T47D (cell line): ENCODE measurements around the gene AKT1.
A peak's percentile ranks its signal among the peaks of the same experiment; 100 is the strongest.

ENCODE experiments used
- DNase-seq, 2 experiments: peaks; one replicate each; pipeline versions ENCODE4 v3.0.0 to v3.0.0-alpha.2; 2011 to 2012; ENCODE audit warnings: low read depth in 1 of 2, low spot score in 1 of 2
- JUND ChIP-seq: IDR thresholded peaks from 2 replicates; pipeline ENCODE4 v1.6.1; 2012; ENCODE audit warnings: low read depth
- in situ Hi-C: cut with HindIII; loops from 2 replicates; pipeline ENCODE4 v1.10.0; 2016; ENCODE audit warnings: low sequenced_read_pairs, low pct_unique_long_range_greater_than_20kb

Gene AKT1

GRCh38 chr14:104768437-104769323 is 26.9 kb downstream of the AKT1 start:
- no peak for TF ChIP-seq JUND
- peak; percentile 84 to 90 for DNase-seq
- in situ Hi-C loops = no loop called here

- no peak for TF ChIP-seq JUND
- DNase-seq = no peak
- in situ Hi-C loops = no loop called here
These were observed 28.0 kb downstream of the AKT1 start for GRCh38 chr14:104767634-104767918.

DNA sequence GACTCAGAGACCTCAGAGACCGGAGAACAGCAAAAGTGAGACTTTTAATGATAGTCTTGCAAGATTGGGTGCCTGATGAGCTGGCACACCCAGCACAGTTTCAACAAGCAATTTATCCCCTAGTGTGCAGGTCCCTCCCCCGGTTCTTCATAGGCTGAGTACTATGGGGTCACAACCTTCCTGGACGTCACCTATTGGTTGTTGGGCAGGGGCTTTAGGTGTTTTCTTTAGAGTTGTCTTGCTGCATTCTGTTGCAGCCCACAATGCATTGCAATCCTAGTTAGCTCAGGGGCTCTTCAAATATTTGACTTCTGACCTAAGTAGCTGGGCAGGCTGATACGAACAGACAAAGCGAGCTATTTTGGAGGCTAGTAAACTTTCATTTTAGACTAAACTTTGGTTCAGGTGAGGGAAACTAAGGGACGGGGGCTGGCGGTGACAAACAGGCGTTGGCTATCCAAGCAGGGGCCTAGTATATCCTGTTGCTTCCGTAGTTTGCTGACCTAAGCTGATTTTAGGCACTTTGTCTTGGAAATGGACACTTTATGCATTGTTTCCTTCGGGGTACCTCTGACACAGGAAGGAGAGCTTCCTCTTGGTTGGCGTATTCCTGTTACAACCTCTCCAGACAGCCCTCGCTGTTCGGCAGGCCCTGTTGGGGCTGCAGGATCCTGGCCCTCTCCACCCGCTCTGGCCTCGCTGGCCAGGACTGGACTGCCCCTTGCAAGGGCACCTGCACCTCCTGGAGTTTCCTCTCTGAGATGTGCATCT is 28.5 kb downstream of the AKT1 start:
- DNase-seq = peak in 1 of 2 experiments; percentile 45
- no peak for TF ChIP-seq JUND
- in situ Hi-C loops = no loop called here

GRCh38 chr14:104766256-104766862 is 29.2 kb downstream of the AKT1 start:
- in situ Hi-C loops = no loop called here
- no peak for TF ChIP-seq JUND
- no peak for DNase-seq

DNA sequence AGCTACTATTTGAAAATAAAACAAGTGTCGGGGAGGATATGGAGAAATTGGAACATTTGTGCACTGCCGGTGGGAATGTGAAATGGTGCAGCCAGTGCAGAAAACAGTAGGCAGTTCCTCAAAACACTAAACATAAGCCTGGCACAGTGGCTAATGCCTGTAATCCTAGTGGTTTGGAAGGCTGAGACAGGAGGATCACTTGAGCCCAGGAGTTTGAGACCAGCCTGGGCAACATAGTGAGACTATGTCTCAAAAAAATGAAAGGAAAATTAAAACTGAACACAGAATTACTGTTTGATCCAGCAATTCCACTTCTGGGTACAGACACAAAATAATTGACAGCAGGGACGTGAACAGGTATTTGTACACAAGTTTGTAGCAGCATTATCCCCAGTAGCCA is 30.0 kb downstream of the AKT1 start:
- in situ Hi-C loops = no loop called here
- no peak for DNase-seq

GRCh38 chr14:104758981-104759969 is 36.3 kb downstream of the AKT1 start:
- no peak for DNase-seq
- no peak for TF ChIP-seq JUND

More for the DNA sequence above, 30.0 kb downstream of the AKT1 start:
- no peak for TF ChIP-seq JUND

DNA sequence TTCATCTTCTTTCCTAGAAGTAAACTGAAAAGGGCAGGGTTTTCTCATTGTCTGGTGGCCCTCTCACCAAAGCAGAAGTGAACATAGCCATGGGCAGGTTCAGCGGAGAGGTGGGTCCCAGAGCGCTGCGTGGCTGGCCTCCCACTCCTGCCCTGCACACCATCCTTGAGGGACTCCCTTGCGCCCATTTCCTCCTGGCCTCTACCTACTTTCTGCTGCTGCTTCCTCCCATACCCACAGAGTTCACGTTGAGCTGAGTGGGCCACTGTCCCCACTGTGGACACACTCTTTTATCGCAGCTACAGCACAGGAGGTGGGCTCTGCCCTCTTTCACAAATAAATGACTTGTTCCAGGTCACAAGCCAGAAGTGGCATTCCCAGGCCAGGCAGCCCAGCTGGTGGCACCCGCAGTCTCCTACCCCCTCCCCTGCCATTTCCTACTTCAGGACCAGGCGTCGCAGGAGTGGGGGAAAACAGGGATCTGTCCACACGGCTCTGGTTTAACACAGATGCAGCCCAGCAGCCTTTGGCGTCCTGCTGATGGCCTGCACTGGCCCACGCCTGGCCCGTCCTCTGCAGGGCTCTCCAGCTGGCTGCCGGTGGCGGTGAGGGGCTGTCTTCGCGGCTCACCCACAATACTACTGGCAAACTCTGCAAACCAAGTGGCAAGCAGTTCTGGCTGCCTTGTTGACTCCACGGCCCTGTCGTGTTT is 37.7 kb downstream of the AKT1 start:
- no peak for TF ChIP-seq JUND
- in situ Hi-C loops = no loop called here
- DNase-seq = no peak

More at GRCh38 chr14:104758981-104759969, 36.3 kb downstream of the AKT1 start:
- in situ Hi-C loops = no loop called here

DNA sequence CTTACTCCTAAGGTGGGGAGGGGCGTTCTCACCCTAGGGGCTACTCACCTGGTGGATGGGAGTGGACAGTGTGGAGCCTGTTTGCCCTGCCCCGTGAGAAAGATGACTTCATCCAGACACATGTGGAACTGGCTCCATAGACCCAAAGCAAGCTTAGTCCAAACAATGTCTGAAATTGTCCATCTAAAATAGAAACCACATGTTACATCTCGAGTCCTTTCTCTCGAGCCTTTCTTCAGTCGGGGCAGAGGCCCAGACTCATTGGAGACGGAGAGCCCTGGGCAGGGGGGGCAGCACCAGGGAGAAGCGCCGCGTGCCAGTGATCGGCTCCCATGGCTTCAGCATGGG is 38.3 kb downstream of the AKT1 start:
- DNase-seq = no peak
- in situ Hi-C loops = no loop called here
- no peak for TF ChIP-seq JUND

GRCh38 chr14:104756477-104757237 is 38.9 kb downstream of the AKT1 start:
- no peak for TF ChIP-seq JUND
- no peak for DNase-seq
- in situ Hi-C loops = no loop called here

DNA sequence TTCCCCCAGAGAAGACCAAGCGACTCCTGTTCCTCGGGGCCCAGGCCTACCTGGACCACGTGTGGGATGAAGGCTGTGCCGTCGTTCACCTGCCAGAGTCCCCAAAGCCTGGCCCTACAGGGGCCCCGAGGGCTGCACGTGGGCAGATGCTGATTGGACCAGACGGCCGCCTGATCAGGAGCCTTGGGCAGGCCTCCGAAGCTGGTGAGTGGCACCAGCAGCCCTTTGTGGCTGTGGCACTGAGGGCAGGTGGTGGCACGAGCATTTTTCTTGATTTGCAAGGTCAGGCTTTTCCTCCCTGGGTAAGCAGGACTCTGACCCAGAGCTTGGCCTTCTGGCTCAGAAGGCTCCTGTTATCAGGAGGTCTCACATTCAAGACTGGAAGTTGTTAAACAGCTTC is 39.9 kb downstream of the AKT1 start:
- TF ChIP-seq JUND = no peak
- no peak for DNase-seq
- in situ Hi-C loops = no loop called here

GRCh38 chr14:104754213-104754851 is 41.2 kb downstream of the AKT1 start:
- DNase-seq = no peak
- in situ Hi-C loops = no loop called here
- TF ChIP-seq JUND = no peak
